IMR-90 (cell line): Measurements from ENCODE around the gene MED12L. TPM values are rescaled to one million over a fixed set of nuclear protein-coding genes. Genes with fewer than 3 reads are reported as not detected.

ENCODE experiments used
- ATAC-seq: fragments of 200-7000 bp; cut with Tn5 transposase; 2 replicates; pipeline ENCODE4 v1.9.1; 2020; ENCODE audit warnings: low read depth, mild to moderate bottlenecking, moderate library complexity
- BruUV-seq: library from RNA; stranded (reverse); fragments of 400-500 nt; replicated peaks from 2 replicates; lab custom pipeline; 2021; lab: Mats Ljungman, UMichigan
- CTCF ChIA-PET: fragments of 300-600 bp; formaldehyde crosslinking; extraction: SDS; loops from one replicate; lab custom pipeline; 2021; ENCODE audit warnings: antibody characterized with exemption; lab: Yijun Ruan, JAX
- POLR2A ChIA-PET: fragments of 300-600 bp; sonication (Branson Sonifier 250); formaldehyde crosslinking; loops from one replicate; lab custom pipeline; 2022; ENCODE audit warnings: antibody characterized with exemption; ENCODE audit not compliant: unreplicated experiment; lab: Charles Lee
- DNase-seq: peaks from one replicate; pipeline ENCODE4 v3.0.0; 2013
- H2AFZ ChIP-seq: replicated peaks from 2 replicates; pipeline ENCODE3; 2013; ENCODE audit warnings: low read length, mild to moderate bottlenecking; ENCODE audit not compliant: poor library complexity
- H2AK5ac ChIP-seq: 2 replicates; pipeline ENCODE4 v1.6.1; 2013; ENCODE audit warnings: low read depth, low read length, inconsistent platforms
- H2AK9ac ChIP-seq: replicated peaks from 2 replicates; pipeline ENCODE3; 2013; ENCODE audit warnings: mild to moderate bottlenecking, low read depth, low read length, moderate library complexity; ENCODE audit not compliant: poor library complexity
- H2BK120ac ChIP-seq: 2 replicates; pipeline ENCODE4 v1.6.1; 2013; ENCODE audit warnings: low read depth, low read length, inconsistent platforms
- H2BK15ac ChIP-seq: 3 replicates; pipeline ENCODE4 v1.6.1; 2013; ENCODE audit warnings: low read depth, low read length, inconsistent platforms
- H2BK20ac ChIP-seq: 2 replicates; pipeline ENCODE4 v1.6.1; 2013; ENCODE audit warnings: low read depth, mild to moderate bottlenecking, inconsistent platforms, low read length, moderate library complexity
- H2BK5ac ChIP-seq: 2 replicates; pipeline ENCODE4 v1.6.1; 2013; ENCODE audit warnings: mild to moderate bottlenecking, low read depth, low read length, inconsistent platforms; ENCODE audit not compliant: poor library complexity, severe bottlenecking
- H3K14ac ChIP-seq: replicated peaks from 2 replicates; pipeline ENCODE4 v1.6.1; 2013; ENCODE audit warnings: low read depth, low read length, inconsistent platforms
- H3K18ac ChIP-seq: 2 replicates; pipeline ENCODE4 v1.6.1; 2013; ENCODE audit warnings: low read depth, low read length, control low read depth
- H3K23ac ChIP-seq: 2 replicates; pipeline ENCODE4 v1.6.1; 2013; ENCODE audit warnings: low read depth, low read length, inconsistent platforms
- H3K27ac ChIP-seq: 2 replicates; pipeline ENCODE4 v1.5.1; 2013; ENCODE audit warnings: mild to moderate bottlenecking, control low read depth, low read length; ENCODE audit not compliant: insufficient read depth
- H3K27me3 ChIP-seq: 2 replicates; pipeline ENCODE4 v1.6.1; 2013; ENCODE audit warnings: low read length; ENCODE audit not compliant: control insufficient read depth, insufficient read depth
- H3K36me3 ChIP-seq: 2 replicates; pipeline ENCODE4 v1.6.1; 2013; ENCODE audit warnings: low read length, mixed read lengths; ENCODE audit not compliant: control insufficient read depth, insufficient read depth
- H3K4ac ChIP-seq: 2 replicates; pipeline ENCODE4 v1.6.1; 2013; ENCODE audit warnings: low read depth, low read length, inconsistent platforms
- H3K4me1 ChIP-seq: 2 replicates; pipeline ENCODE4 v1.6.1; 2013; ENCODE audit warnings: low read length, mixed read lengths; ENCODE audit not compliant: control insufficient read depth, insufficient read depth
- H3K4me2 ChIP-seq: 2 replicates; pipeline ENCODE4 v1.6.1; 2013; ENCODE audit warnings: low read depth, mild to moderate bottlenecking, control low read depth, low read length, moderate library complexity
- H3K4me3 ChIP-seq: 2 replicates; pipeline ENCODE4 v1.5.1; 2013; ENCODE audit warnings: low read depth, mild to moderate bottlenecking, control low read depth, low read length, moderate library complexity; ENCODE audit not compliant: insufficient read depth
- H3K56ac ChIP-seq: 2 replicates; pipeline ENCODE4 v1.6.1; 2013; ENCODE audit warnings: low read length, inconsistent platforms; ENCODE audit not compliant: insufficient read depth; ENCODE audit errors: extremely low read depth
- H3K79me1 ChIP-seq, 2 experiments: 2 replicates each; pipeline ENCODE4 v1.6.1; 2013; ENCODE audit warnings: low read length in 2 of 2, inconsistent platforms in 1 of 2, low read depth in 1 of 2
- H3K9ac ChIP-seq: 2 replicates; pipeline ENCODE4 v1.6.1; 2013; ENCODE audit warnings: low read depth, low read length, control low read depth
- H3K9me1 ChIP-seq: 2 replicates; pipeline ENCODE4 v1.6.1; 2013; ENCODE audit warnings: low read length, inconsistent platforms; ENCODE audit not compliant: insufficient read depth
- H3K9me3 ChIP-seq: 2 replicates; pipeline ENCODE4 v1.6.1; 2013; ENCODE audit warnings: low read length; ENCODE audit not compliant: control insufficient read depth, insufficient read depth
- H4K20me1 ChIP-seq: 2 replicates; pipeline ENCODE4 v1.6.1; 2013; ENCODE audit warnings: low read length, inconsistent platforms; ENCODE audit not compliant: insufficient read depth
- H4K5ac ChIP-seq: 2 replicates; pipeline ENCODE4 v1.6.1; 2013; ENCODE audit warnings: mild to moderate bottlenecking, low read depth, low read length, control low read depth
- H4K8ac ChIP-seq, 2 experiments: 2 replicates each; pipeline ENCODE4 v1.6.1; 2013; ENCODE audit warnings: low read depth in 2 of 2, low read length in 2 of 2, control low read depth in 1 of 2, inconsistent platforms in 1 of 2
- H4K91ac ChIP-seq: 2 replicates; pipeline ENCODE4 v1.6.1; 2013; ENCODE audit warnings: low read depth, low read length, inconsistent platforms; ENCODE audit not compliant: insufficient read depth
- BHLHE40 ChIP-seq: fragments of 150-350 bp; IDR thresholded peaks from 2 replicates; pipeline ENCODE4 v1.6.1; 2016; ENCODE audit warnings: mild to moderate bottlenecking, low read depth, low read length
- CTCF ChIP-seq: conservative IDR thresholded peaks from 2 replicates; pipeline ENCODE4 v1.5.1; 2012; ENCODE audit warnings: mild to moderate bottlenecking, low read depth, low read length, improper control_type of control experiment
- FOS ChIP-seq: fragments of 150-350 bp; IDR thresholded peaks from 2 replicates; pipeline ENCODE4 v1.6.1; 2016; ENCODE audit warnings: low read depth, low read length
- MAFK ChIP-seq: IDR thresholded peaks from 2 replicates; pipeline ENCODE4 v1.6.1; 2012; ENCODE audit warnings: low read depth, low read length, improper control_type of control experiment
- MXI1 ChIP-seq: IDR thresholded peaks from 2 replicates; pipeline ENCODE4 v1.6.1; 2012; ENCODE audit warnings: low read depth, mild to moderate bottlenecking, low read length, moderate library complexity, borderline replicate concordance
- NFE2L2 ChIP-seq: fragments of 150-350 bp; IDR thresholded peaks from 2 replicates; pipeline ENCODE4 v1.6.1; 2016; ENCODE audit warnings: low read depth, mild to moderate bottlenecking, low read length
- RCOR1 ChIP-seq: IDR thresholded peaks from 2 replicates; pipeline ENCODE4 v1.6.1; 2012; ENCODE audit warnings: mild to moderate bottlenecking, low read length, improper control_type of control experiment; ENCODE audit not compliant: insufficient replicate concordance
- RFX5 ChIP-seq: IDR thresholded peaks from 2 replicates; pipeline ENCODE4 v1.8.0; 2012; ENCODE audit warnings: low read depth, mild to moderate bottlenecking, low read length, moderate library complexity
- SMC3 ChIP-seq: fragments of 150-350 bp; IDR thresholded peaks from 2 replicates; pipeline ENCODE4 v1.6.1; 2016; ENCODE audit warnings: low read depth, mild to moderate bottlenecking, antibody characterized with exemption, low read length, moderate library complexity
- WGBS, 2 experiments: methylation state at CpG; one replicate each; pipeline versions ENCODE4 v1.1.5 to v1.1.7; 2013; ENCODE audit warnings: missing lambda C conversion rate in 2 of 2; ENCODE audit not compliant: insufficient read length in 1 of 2; ENCODE audit errors: extremely low coverage in 2 of 2; 5-methylcytosine and 5-hydroxymethylcytosine counted together
- dilution Hi-C: fragments of 300-500 bp; cut with HindIII; formaldehyde crosslinking; loops from one replicate; pipeline ENCODE4 v1.14.3; 2018; ENCODE audit warnings: low sequenced_read_pairs; ENCODE audit not compliant: unreplicated experiment
- in situ Hi-C: fragments of 300-500 bp; cut with MboI; formaldehyde crosslinking; loops from 3 replicates; pipeline ENCODE4 v1.14.3; 2019; ENCODE audit warnings: low sequenced_read_pairs, inconsistent platforms, mixed read lengths
- intact Hi-C: fragments of 100-400 bp; cut with micrococcal nuclease; formaldehyde crosslinking; loops from 2 replicates; pipeline ENCODE4 v1.10.0; 2022
- polyA plus RNA-seq, 3 experiments: library from polyadenylated mRNA; depleted of rRNA; stranded (reverse); fragments of >200 nt; gene quantifications; 2 replicates each; pipeline ENCODE4 v1.2.3, GENCODE V29; 2012; ENCODE audit warnings: low replicate concordance in 1 of 3
- total RNA-seq: library from RNA; depleted of rRNA; stranded (reverse); fragments of >200 nt; gene quantifications from 2 replicates; pipeline ENCODE4 v1.2.3, GENCODE V29; 2012

The MED12L gene
- total and polyA plus RNA-seq, 2 of the 4 experiments (the other 2 are of a cell fraction) = 0.05 to 0.18 TPM

- dilution Hi-C loops = no loop called here
- 0 out of 2 replicates have a peak overlapping the region, but pooled peaks have one; percentile 29 for H3K4ac ChIP-seq
- no peak for DNase-seq
- H3K4me2 ChIP-seq = no peak overlapping the region
- no peak overlapping the region; the same call in 1 of the 2 replicates for H2BK120ac ChIP-seq
- H3K23ac ChIP-seq = no peak overlapping the region
- no peak overlapping the region for H3K9ac ChIP-seq
- H2AFZ ChIP-seq = no peak overlapping the region
- TF ChIP-seq SMC3 (no peak), RCOR1 (no peak), MAFK (no peak), RFX5 (no peak), BHLHE40 (no peak), FOS (no peak), NFE2L2 (no peak), MXI1 (no peak), CTCF (no peak)
- no peak overlapping the region for H2AK5ac ChIP-seq
- H2AK9ac ChIP-seq = no peak overlapping the region
- POLR2A ChIA-PET = no interaction called here
- no peak overlapping the region for H3K14ac ChIP-seq
- H4K20me1 ChIP-seq = no peaks in the 10 kb centered on the region
- H4K5ac ChIP-seq = no peak overlapping the region
- CTCF ChIA-PET = interaction anchor here (0.6 kb wide), 1 partner anchor 18 kb away, joined by 4 read pairs; no protein-coding TSS in a partner anchor
- no peaks in the 10 kb centered on the region for H3K36me3 ChIP-seq
- in situ Hi-C loops = no loop called here
- no peak overlapping the region for H3K4me3 ChIP-seq
- no peak overlapping the region for H2BK20ac ChIP-seq
- no peaks in the 10 kb centered on the region for H3K27me3 ChIP-seq
- BruUV-seq = no TSS peak
- no peak for ATAC-seq
- WGBS, 2 experiments = 90% methylated on average over 2 of the region's 8 CpGs; no CpG with 5 or more reads in 1 of the 2 experiments
- H3K56ac ChIP-seq = no peak overlapping the region
- no peak overlapping the region for H3K18ac ChIP-seq
- H3K27ac ChIP-seq = no peak overlapping the region
- peaks cover 2% of the 10 kb centered on the region; the same call in 1 of the 2 replicates for H3K4me1 ChIP-seq
- no peaks in the 10 kb centered on the region for H3K9me3 ChIP-seq
- no peak overlapping the region for H4K8ac ChIP-seq
- H3K9me1 ChIP-seq = peaks cover 3% of the 10 kb centered on the region; the same call in 1 of the 2 replicates
- intact Hi-C loops = no loop called here
- H2BK15ac ChIP-seq = no peak overlapping the region; the same call in 2 of the 3 replicates
- H3K79me1 ChIP-seq = no peaks in the 10 kb centered on the region
- H4K91ac ChIP-seq = no peak overlapping the region
- no peak overlapping the region for H2BK5ac ChIP-seq
Observed at GRCh38 chr3:151197228-151197627, 111.8 kb downstream of the MED12L start.
